Skeletal muscle cell (primary cell): ENCODE results near the gene GGA1.

Experiments used
- DNase-seq: peaks from one replicate; pipeline ENCODE4 v3.0.0-alpha.2; 2010; ENCODE audit warnings: low read depth
- H3K4me3 ChIP-seq: 2 replicates; pipeline ENCODE4 v1.5.1; 2011; ENCODE audit warnings: low read depth, mild to moderate bottlenecking, control low read depth, low read length, moderate library complexity

GGA1 gene

GRCh38 chr22:37661160-37661924, 52.7 kb downstream of the GGA1 start:
- no peak overlapping the region for H3K4me3 ChIP-seq
- DNase-seq: no peak

- DNase-seq: no peak
- no peak overlapping the region for H3K4me3 ChIP-seq
Measured at GRCh38 chr22:37662039-37662438, 53.4 kb downstream of the GGA1 start.

GRCh38 chr22:37663521-37664140, 55.0 kb downstream of the GGA1 start:
- no peak for DNase-seq

GRCh38 chr22:37664249-37665101, 55.8 kb downstream of the GGA1 start:
- DNase-seq: no peak
- H3K4me3 ChIP-seq: no peak overlapping the region

More at GRCh38 chr22:37663521-37664140, 55.0 kb downstream of the GGA1 start:
- no peak overlapping the region for H3K4me3 ChIP-seq

GRCh38 chr22:37665487-37665886, 56.9 kb downstream of the GGA1 start:
- no peak for DNase-seq
- no peak overlapping the region for H3K4me3 ChIP-seq

GRCh38 chr22:37669586-37669985, 61.0 kb downstream of the GGA1 start:
- no peak overlapping the region for H3K4me3 ChIP-seq
- no peak for DNase-seq

- DNase-seq: no peak
- H3K4me3 ChIP-seq: no peak overlapping the region
Measured at GRCh38 chr22:37672206-37672919, 63.7 kb downstream of the GGA1 start.

GRCh38 chr22:37672920-37673455, 64.4 kb downstream of the GGA1 start:
- DNase-seq: no peak
- no peak overlapping the region for H3K4me3 ChIP-seq

GRCh38 chr22:37674248-37674647, 65.6 kb downstream of the GGA1 start:
- no peak for DNase-seq
- no peak overlapping the region for H3K4me3 ChIP-seq

GRCh38 chr22:37674951-37675929, 66.6 kb downstream of the GGA1 start, which contains the start of gene LGALS1:
LGALS1 (plus strand) TSS chr22:37675636; CDS start chr22:37675703, 67 bp downstream.
- H3K4me3 ChIP-seq: peak within 1 kb of the TSS; percentile 93
- DNase-seq: peak; percentile 92

- H3K4me3 ChIP-seq: peak overlapping the region; percentile 93
- DNase-seq: no peak
Measured at GRCh38 chr22:37675930-37676735, 67.5 kb downstream of the GGA1 start.

GRCh38 chr22:37676736-37677492, 68.3 kb downstream of the GGA1 start:
- H3K4me3 ChIP-seq: peak overlapping the region; percentile 93
- DNase-seq: peak; percentile 92

- DNase-seq: no peak
- peak overlapping the region; percentile 93 for H3K4me3 ChIP-seq
Measured at GRCh38 chr22:37677493-37677974, 68.9 kb downstream of the GGA1 start.

GRCh38 chr22:37678372-37678771, 69.7 kb downstream of the GGA1 start:
- peak overlapping the region; percentile 93 for H3K4me3 ChIP-seq
- no peak for DNase-seq

GRCh38 chr22:37679670-37680069, 71.0 kb downstream of the GGA1 start:
- DNase-seq: no peak
- no peak overlapping the region for H3K4me3 ChIP-seq

- DNase-seq: no peak
- no peak overlapping the region for H3K4me3 ChIP-seq
Measured at GRCh38 chr22:37680191-37680851, 71.7 kb downstream of the GGA1 start.
